ENCODE measurements around the gene GNA12.

GRCh38 chr7:2819161-2819953, 24.8 kb downstream of the GNA12 start:
- TF ChIP-seq CTCF (optimal IDR thresholded peaks at IDR 0.05 in 1 of 3, IDR thresholded peaks at IDR 0.05 in 1 of 3, conservative IDR thresholded peaks at IDR 0.05 in 1 of 3; ENCODE audit: extremely low read depth in 1 of 3, insufficient read depth in 2 of 3, low read length in 3 of 3) (no peak), EZH2 (IDR thresholded peaks at IDR 0.05; ENCODE audit: low read length) (no peak)

Data from keratinocyte (primary cell).